Tibial nerve (tissue), 4 donors: ENCODE data around the gene SORCS2. TPM values are rescaled to one million over a fixed set of nuclear protein-coding genes. Genes with fewer than 3 reads are reported as not detected.

Experiments
- DNase-seq, 2 donors: peaks; one replicate each; pipeline ENCODE4 v3.0.0-alpha.2; 2019; ENCODE audit warnings: low spot score in 2 of 2
- H3K27ac ChIP-seq, 4 donors: fragments of 200-600 bp; sonication (generic) in 3 of 4; one replicate each; pipeline ENCODE4 v1.5.1; 2017 to 2019; ENCODE audit warnings: mild to moderate bottlenecking in 1 of 4
- H3K27me3 ChIP-seq, 2 donors: fragments of 200-600 bp; sonication (generic) in 1 of 2; one replicate each; pipeline versions ENCODE4 v1.5.1 to v1.6.0; 2017 to 2019
- H3K36me3 ChIP-seq, 3 donors: fragments of 200-600 bp; sonication (generic); one replicate each; pipeline ENCODE4 v1.5.1; 2018 to 2019
- H3K4me1 ChIP-seq, 4 donors: fragments of 200-600 bp; sonication (generic) in 3 of 4; one replicate each; pipeline ENCODE4 v1.5.1; 2017 to 2019
- H3K4me3 ChIP-seq, 4 donors: fragments of 200-600 bp; sonication (generic) in 3 of 4; one replicate each; pipeline ENCODE4 v1.5.1; 2017 to 2019; ENCODE audit warnings: mild to moderate bottlenecking in 1 of 4, moderate library complexity in 1 of 4
- H3K9me3 ChIP-seq, 4 donors: fragments of 200-600 bp; sonication (generic) in 3 of 4; one replicate each; pipeline ENCODE4 v1.5.1; 2017 to 2019
- EP300 ChIP-seq, 2 donors: sonication (generic); formaldehyde crosslinking; IDR thresholded peaks; one replicate each; pipeline ENCODE4 v1.6.1; 2017; ENCODE audit warnings: antibody characterized with exemption in 2 of 2, mild to moderate bottlenecking in 1 of 2
- POLR2A ChIP-seq, 2 donors: fragments of 450-650 bp; IDR thresholded peaks; one replicate each; pipeline ENCODE4 v1.6.1; 2017; ENCODE audit warnings: antibody characterized with exemption in 2 of 2, mild to moderate bottlenecking in 2 of 2, moderate library complexity in 2 of 2
- WGBS, 2 donors: methylation state at CpG; one replicate each; pipeline ENCODE4 v1.1.5; 2018; 5-methylcytosine and 5-hydroxymethylcytosine counted together
- total RNA-seq, 4 donors: library from RNA; depleted of rRNA; stranded (reverse); fragments of >200 nt; gene quantifications; one replicate each; pipeline ENCODE4 v1.1.0, GENCODE V29; 2016
- TF ChIP-seq, protein P1 (sequence below), 5 experiments: fragments of 200-600 bp in 3 of 5; fragments of 450-650 bp in 2 of 5; sonication (generic) in 3 of 5; IDR thresholded peaks; one replicate each; pipeline ENCODE4 v1.5.1; 2016 to 2019; ENCODE audit warnings: antibody characterized with exemption in 5 of 5, mild to moderate bottlenecking in 3 of 5, moderate library complexity in 2 of 5

Gene SORCS2
- total RNA-seq, 4 donors from 2014 or later: 15.6 to 48.9 (median 38.3) TPM

DNA sequence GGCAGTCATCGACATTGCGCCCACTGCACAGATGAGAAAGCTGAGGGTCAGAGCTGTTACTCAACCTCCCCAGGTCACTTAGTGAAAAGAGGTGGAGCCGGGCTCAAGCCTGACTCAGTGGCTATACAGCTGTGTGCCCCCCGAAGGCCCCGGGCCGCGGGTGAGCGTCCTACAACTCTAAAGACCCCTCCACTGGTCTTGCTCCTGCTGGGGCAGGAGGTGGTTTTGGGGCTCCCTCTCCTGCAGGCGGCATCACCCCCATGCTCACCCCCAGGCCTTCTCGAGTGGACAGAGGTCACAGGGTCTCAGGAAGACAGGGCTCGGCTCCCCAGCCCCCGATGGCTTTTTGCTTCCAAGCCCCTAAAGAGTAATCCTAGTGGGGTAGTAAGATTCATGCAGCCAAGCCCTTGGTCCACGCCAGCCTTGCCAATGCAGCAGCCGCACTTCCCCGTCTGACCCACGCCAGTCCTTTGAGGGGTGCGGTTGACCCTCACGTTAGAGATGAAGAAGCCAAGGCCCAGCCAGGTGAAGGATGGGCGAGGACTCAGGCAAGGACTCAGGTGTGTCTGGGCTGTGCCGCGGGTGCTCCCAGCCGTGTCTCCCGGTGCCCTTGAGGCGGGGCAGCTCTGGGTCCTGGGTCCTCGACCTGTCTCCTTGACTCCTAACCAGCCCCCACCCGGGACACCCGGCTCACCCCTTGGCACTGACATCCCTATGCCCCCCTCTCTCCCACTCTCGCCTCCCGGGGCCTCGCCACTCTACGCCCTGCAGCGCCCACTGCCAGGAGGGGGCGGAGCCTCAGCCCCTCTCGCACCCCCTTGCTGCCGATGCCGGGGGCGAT lies 547.0 kb downstream of the SORCS2 start:
- TF ChIP-seq EP300 (IDR thresholded peaks at IDR 0.05): no peak
- TF ChIP-seq, protein P1, sequence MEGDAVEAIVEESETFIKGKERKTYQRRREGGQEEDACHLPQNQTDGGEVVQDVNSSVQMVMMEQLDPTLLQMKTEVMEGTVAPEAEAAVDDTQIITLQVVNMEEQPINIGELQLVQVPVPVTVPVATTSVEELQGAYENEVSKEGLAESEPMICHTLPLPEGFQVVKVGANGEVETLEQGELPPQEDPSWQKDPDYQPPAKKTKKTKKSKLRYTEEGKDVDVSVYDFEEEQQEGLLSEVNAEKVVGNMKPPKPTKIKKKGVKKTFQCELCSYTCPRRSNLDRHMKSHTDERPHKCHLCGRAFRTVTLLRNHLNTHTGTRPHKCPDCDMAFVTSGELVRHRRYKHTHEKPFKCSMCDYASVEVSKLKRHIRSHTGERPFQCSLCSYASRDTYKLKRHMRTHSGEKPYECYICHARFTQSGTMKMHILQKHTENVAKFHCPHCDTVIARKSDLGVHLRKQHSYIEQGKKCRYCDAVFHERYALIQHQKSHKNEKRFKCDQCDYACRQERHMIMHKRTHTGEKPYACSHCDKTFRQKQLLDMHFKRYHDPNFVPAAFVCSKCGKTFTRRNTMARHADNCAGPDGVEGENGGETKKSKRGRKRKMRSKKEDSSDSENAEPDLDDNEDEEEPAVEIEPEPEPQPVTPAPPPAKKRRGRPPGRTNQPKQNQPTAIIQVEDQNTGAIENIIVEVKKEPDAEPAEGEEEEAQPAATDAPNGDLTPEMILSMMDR (IDR thresholded peaks at IDR 0.05): no peak
- no peak for TF ChIP-seq POLR2A (IDR thresholded peaks at IDR 0.05)
- Histone ChIP-seq H3K4me3 (no peak overlapping the region), H3K36me3 (peaks cover 0 to 71% (median 0%) of the 10 kb centered on the region in 3 donors), H3K27ac (no peak overlapping the region), H3K27me3 (no peaks in the 10 kb centered on the region), H3K9me3 (peaks cover 0 to 4% (median 0%) of the 10 kb centered on the region in 4 donors), H3K4me1 (peaks cover 0 to 9% (median 0%) of the 10 kb centered on the region in 4 donors)
- WGBS, 2 donors: 89 to 95% methylated on average over 23 to 34 of the region's 37 CpGs
- DNase-seq: no peak

DNA sequence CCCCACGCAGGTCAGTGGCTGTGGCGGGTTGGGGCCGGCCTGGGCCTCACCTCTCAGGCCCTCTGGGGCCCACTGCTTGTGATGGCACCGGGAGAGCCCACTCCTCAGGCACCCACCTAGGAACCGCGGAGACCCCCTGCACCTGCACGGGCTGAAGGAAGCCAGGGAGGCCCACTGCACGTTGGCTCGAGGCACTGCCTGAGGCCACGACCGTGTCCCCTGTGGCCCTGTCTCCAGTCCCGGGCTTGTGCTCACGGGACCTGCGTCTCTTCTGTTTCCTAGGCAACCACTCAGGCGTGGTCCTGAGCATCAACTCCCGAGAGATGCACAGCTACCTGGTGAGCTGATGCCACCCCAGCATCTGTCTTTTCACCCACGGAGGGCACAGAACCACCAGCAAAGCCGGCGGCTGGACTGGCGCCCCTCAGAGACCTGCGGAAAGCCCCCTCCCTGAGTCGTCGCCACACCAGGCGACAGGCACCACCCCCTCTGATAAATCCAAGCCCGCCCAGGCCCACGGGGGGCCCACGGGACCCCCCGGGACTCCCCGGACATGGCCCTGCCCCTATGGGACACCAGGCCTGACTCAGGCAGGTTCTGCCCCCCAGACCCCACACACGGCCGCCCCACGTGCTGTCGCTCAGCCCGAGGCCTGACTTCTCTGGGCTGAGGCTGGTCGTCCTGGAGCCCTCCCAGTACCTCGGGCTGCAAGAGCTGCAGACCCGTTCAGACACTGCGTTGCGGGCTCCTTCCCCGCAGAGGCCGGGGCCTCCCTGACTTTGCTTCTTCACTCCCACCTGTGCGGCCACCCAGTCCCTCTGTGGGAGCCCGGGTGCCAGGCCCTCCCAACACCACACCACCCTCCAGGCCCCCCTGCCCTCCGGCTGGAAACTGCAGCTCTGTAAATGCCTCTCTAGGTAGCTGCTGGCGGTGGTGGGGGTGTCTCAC lies 547.9 kb downstream of the SORCS2 start:
- H3K9me3 ChIP-seq: peaks cover 0 to 4% (median 0%) of the 10 kb centered on the region in 4 donors
- TF ChIP-seq POLR2A (IDR thresholded peaks at IDR 0.05) (no peak), EP300 (IDR thresholded peaks at IDR 0.05) (no peak)
- TF ChIP-seq, protein P1 (IDR thresholded peaks at IDR 0.05): no peak
- H3K4me3 ChIP-seq: no peak overlapping the region
- 89% methylated on average over 26 to 43 of the region's 45 CpGs for WGBS, 2 donors
- no peak for DNase-seq
- H3K27me3 ChIP-seq: no peaks in the 10 kb centered on the region
- no peak overlapping the region for H3K27ac ChIP-seq
- H3K36me3 ChIP-seq: peaks cover 0 to 63% (median 0%) of the 10 kb centered on the region in 3 donors
- peaks cover 0 to 9% (median 0%) of the 10 kb centered on the region in 4 donors for H3K4me1 ChIP-seq

GRCh38 chr4:7740866-7741525 lies 548.7 kb downstream of the SORCS2 start:
- Histone ChIP-seq H3K36me3 (peaks cover 0 to 55% (median 0%) of the 10 kb centered on the region in 3 donors), H3K4me1 (peaks cover 0 to 9% (median 0%) of the 10 kb centered on the region in 4 donors), H3K27ac (no peak overlapping the region), H3K4me3 (no peak overlapping the region), H3K9me3 (peaks cover 0 to 4% (median 0%) of the 10 kb centered on the region in 4 donors), H3K27me3 (no peaks in the 10 kb centered on the region)
- no peak for DNase-seq
- 91 to 94% methylated on average over 19 of the region's 19 CpGs for WGBS, 2 donors
- TF ChIP-seq POLR2A (IDR thresholded peaks at IDR 0.05) (no peak), EP300 (IDR thresholded peaks at IDR 0.05) (no peak)
- TF ChIP-seq, protein P1 (IDR thresholded peaks at IDR 0.05): no peak

- H3K27ac ChIP-seq: no peak overlapping the region
- H3K4me3 ChIP-seq: no peak overlapping the region
- TF ChIP-seq, protein P1 (IDR thresholded peaks at IDR 0.05): no peak
- TF ChIP-seq POLR2A (IDR thresholded peaks at IDR 0.05) (no peak), EP300 (IDR thresholded peaks at IDR 0.05) (no peak)
- H3K27me3 ChIP-seq: no peaks in the 10 kb centered on the region
- DNase-seq: no peak
- 89% methylated on average over 14 to 18 of the region's 18 CpGs for WGBS, 2 donors
- peaks cover 0 to 45% (median 0%) of the 10 kb centered on the region in 3 donors for H3K36me3 ChIP-seq
- peaks cover 0 to 4% (median 0%) of the 10 kb centered on the region in 4 donors for H3K9me3 ChIP-seq
- H3K4me1 ChIP-seq: peaks cover 0 to 9% (median 0%) of the 10 kb centered on the region in 4 donors
Measured at GRCh38 chr4:7741946-7742806, 549.8 kb downstream of the SORCS2 start.
